Effector memory CD4-positive, alpha-beta T cell (primary cell): Measurements from ENCODE around the gene GRK5.
A peak's percentile ranks its signal among the peaks of the same experiment; 100 is the strongest.

Experiments used
- DNase-seq, 3 donors: peaks; one replicate each; pipeline ENCODE4 v3.0.0-alpha.2; 2020
- H3K27ac ChIP-seq: 2 replicates; pipeline ENCODE4 v1.7.0; 2013; ENCODE audit warnings: mild to moderate bottlenecking, low read length, moderate library complexity; ENCODE audit not compliant: insufficient read depth, poor library complexity, severe bottlenecking
- H3K27me3 ChIP-seq: replicated peaks from 2 replicates; pipeline ENCODE4 v1.7.0; 2013; ENCODE audit warnings: mild to moderate bottlenecking, low read length; ENCODE audit not compliant: insufficient read depth, control insufficient read depth, poor library complexity, severe bottlenecking
- H3K36me3 ChIP-seq: 2 replicates; pipeline ENCODE4 v1.7.0; 2013; ENCODE audit warnings: mild to moderate bottlenecking, low read length, moderate library complexity; ENCODE audit not compliant: control insufficient read depth, insufficient read depth
- H3K4me1 ChIP-seq: 2 replicates; pipeline ENCODE4 v1.7.0; 2013; ENCODE audit warnings: low read length, mild to moderate bottlenecking; ENCODE audit not compliant: control insufficient read depth, insufficient read depth, poor library complexity, severe bottlenecking
- H3K4me3 ChIP-seq: 2 replicates; pipeline ENCODE4 v1.7.0; 2013; ENCODE audit warnings: low read length, low read depth, mild to moderate bottlenecking; ENCODE audit not compliant: insufficient read depth, poor library complexity, severe bottlenecking
- H3K9me3 ChIP-seq: 2 replicates; pipeline ENCODE4 v1.7.0; 2013; ENCODE audit warnings: mild to moderate bottlenecking, low read length, moderate library complexity; ENCODE audit not compliant: control insufficient read depth

Gene GRK5

DNA sequence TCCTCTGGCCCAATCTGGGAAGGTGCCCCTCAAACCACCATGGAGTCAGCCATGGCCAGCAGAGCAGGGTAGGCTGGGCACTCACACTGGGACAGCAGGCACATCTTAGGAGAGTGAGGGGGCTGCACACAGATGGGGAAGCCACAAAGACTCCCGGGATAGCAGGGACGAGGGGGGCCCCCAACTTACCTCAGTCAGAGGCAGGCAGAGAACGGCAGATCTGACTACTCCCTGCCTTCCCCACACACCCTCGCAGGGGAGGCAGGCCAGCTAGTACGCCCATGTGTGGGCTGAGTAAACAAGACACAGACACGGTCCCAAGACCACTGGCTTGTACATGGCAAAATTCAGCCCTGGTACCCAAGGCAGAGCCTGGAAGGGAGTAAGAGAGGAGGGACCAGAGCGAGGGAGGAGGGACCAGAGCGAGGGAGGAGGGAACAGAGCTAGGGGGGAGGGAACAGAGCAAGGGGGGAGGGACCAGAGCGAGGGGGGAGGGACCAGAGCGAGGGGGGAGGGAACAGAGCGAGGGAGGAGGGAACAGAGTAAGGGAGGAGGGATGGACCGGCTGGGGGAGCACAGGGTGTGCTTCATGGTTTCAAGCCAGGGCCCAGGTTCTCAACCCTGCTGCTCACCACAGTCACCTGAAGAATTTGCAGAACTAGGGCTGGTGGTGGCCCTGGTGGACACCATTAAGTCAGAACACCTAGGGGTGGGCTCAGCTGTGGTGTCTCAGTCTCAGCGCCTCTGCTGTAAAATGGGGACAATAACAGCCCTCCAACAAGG is 261.4 kb downstream of the GRK5 start:
- H3K4me1 ChIP-seq: peaks cover 9% of the 10 kb centered on the region
- no peak overlapping the region for H3K27ac ChIP-seq
- H3K4me3 ChIP-seq: no peak overlapping the region
- H3K27me3 ChIP-seq: no peaks in the 10 kb centered on the region
- H3K36me3 ChIP-seq: no peaks in the 10 kb centered on the region
- no peaks in the 10 kb centered on the region for H3K9me3 ChIP-seq
- DNase-seq: no peak

DNA sequence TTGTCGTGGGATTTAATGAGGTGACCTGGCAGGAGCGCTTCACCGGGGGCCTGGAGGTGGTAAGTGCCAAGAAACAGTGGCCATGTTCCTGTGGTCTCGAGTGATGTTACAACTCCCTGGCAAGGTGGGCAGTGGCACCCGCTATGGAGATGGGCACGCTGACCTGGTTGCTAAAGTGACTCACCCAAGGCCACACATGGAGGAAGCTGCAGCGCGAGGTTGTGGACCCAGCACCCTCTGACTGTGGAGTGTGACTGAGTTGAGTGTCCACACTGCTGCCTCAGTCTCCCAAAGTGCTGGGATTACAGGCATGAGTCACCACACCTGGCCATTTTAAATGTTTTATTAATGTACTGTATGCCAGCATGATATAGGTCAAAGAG is 261.9 kb downstream of the GRK5 start:
- H3K4me3 ChIP-seq: no peak overlapping the region
- no peaks in the 10 kb centered on the region for H3K36me3 ChIP-seq
- no peak for DNase-seq
- no peaks in the 10 kb centered on the region for H3K9me3 ChIP-seq
- peaks cover 9% of the 10 kb centered on the region for H3K4me1 ChIP-seq
- no peaks in the 10 kb centered on the region for H3K27me3 ChIP-seq
- H3K27ac ChIP-seq: no peak overlapping the region

DNA sequence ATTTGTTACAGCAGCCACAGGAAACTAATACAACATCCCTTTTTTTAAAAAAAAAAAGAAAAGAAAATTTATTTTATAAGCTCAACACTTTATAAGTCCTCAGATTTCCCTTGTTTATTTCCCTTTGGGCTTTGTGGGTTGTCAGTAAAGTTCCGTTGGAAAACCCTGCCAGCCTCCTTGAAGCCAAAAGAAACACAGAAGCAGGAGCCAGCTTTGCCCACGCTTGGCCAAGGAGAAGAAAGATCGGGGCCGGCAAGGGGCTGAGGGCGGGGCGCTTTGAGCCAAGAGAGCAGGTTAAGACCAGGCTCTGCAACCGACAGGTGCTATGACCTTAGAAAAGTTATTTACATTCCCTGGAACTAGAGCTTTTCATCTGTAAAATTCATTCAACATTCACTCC is 262.5 kb downstream of the GRK5 start:
- H3K27me3 ChIP-seq: no peaks in the 10 kb centered on the region
- no peak for DNase-seq
- peaks cover 9% of the 10 kb centered on the region for H3K4me1 ChIP-seq
- no peak overlapping the region for H3K4me3 ChIP-seq
- no peaks in the 10 kb centered on the region for H3K9me3 ChIP-seq
- no peaks in the 10 kb centered on the region for H3K36me3 ChIP-seq
- no peak overlapping the region for H3K27ac ChIP-seq

DNA sequence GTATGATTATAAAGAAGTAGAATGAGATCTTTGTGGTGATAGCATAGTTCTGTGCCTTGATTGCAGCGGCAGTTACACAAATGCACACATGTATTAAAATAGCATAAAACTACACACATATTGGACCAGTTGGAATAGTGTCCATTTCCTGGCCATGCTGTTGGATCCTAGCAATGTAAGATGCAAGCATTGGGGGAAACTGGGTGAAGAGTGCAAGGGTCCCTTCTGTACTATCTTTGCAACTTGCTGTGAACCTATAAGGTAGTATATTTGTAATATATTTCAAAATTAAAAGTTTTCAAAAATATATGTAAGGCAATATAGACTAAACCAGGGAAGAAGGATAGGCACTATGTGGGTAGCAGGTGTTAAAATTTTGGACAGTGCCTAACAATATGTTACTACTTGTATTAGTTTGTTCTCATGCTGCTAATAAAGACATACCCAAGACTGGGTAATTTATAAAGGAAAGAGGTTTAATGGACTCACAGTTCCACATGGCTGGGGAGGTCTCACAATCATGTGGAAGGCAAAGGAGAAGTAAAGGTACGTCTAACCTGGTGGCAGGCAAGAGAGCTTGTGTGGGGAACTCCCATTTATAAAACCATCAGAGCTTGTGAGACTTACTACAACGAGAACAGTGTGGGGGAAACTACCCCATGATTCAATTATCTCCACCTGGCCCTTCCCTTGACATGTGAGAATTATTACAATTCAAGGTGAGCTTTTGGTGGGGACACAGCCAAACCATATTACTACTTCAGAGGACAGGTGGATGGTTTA is 263.7 kb downstream of the GRK5 start:
- Histone ChIP-seq H3K27ac (no peak overlapping the region), H3K9me3 (no peaks in the 10 kb centered on the region), H3K4me3 (no peak overlapping the region), H3K36me3 (no peaks in the 10 kb centered on the region), H3K27me3 (no peaks in the 10 kb centered on the region), H3K4me1 (peaks cover 7% of the 10 kb centered on the region)
- DNase-seq: no peak

DNA sequence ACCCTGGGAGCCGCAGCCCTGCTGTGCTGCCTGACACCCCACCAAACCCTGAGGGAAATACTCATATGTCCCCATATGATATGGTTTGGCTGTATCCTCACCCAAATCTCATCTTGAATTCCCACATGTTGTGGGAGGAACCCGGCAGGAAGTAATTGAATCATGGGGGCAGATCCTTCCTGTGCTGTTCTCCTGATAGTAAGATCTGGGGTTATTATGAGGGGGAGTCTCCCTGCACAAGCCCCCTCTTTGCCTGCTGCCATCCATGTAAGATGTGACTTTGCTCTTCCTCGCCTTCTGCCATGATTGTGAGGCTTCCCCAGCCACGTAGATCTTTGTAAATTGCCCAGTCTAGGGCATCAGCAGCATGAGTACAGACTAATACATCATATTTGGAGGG is 266.4 kb downstream of the GRK5 start:
- no peak for DNase-seq
- H3K27me3 ChIP-seq: no peaks in the 10 kb centered on the region
- no peak overlapping the region for H3K4me3 ChIP-seq
- no peaks in the 10 kb centered on the region for H3K36me3 ChIP-seq
- H3K4me1 ChIP-seq: peaks cover 16% of the 10 kb centered on the region
- no peak overlapping the region for H3K27ac ChIP-seq
- no peaks in the 10 kb centered on the region for H3K9me3 ChIP-seq

DNA sequence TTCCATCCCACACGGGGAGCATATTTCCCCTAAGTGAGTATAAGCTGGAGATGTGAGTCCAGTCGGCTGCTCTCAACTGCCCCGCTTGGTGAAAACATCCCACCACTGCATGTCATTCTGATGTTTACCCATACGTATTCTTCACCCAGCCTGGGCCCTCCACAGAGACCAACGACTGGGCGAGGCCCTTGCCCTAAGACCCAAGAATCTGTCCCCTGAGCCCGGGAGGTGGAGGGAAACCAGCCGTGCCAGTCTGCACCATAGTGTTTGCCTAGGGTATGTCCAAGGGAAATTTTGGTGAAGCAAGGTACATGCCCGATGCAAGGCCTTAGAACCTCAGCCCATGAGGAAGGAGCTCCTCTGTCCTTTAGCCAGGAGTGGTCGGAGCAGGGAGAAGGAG is 267.2 kb downstream of the GRK5 start:
- Histone ChIP-seq H3K4me3 (no peak overlapping the region), H3K36me3 (no peaks in the 10 kb centered on the region), H3K9me3 (no peaks in the 10 kb centered on the region), H3K27me3 (no peaks in the 10 kb centered on the region), H3K27ac (no peak overlapping the region), H3K4me1 (peaks cover 20% of the 10 kb centered on the region)
- no peak for DNase-seq

DNA sequence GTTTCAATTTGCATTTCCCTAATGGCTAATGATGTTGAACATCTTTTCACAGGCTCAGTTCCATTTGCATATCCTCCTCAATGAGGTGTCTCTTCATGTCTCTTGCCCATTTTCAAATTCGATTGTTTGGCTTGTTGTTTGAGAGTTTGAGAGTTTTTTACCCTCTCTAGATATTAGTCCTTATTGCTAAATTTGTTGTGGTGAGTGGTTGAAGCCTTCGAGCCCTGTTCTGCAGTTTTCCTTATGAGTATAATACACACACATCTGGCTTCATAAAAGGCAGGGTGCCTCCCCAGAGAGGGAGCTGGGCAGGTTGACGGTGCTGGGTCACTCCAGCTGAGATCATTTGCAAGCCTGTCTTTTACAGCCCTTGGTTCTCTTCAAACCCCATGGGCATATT is 270.1 kb downstream of the GRK5 start:
- H3K4me3 ChIP-seq: no peak overlapping the region
- no peaks in the 10 kb centered on the region for H3K9me3 ChIP-seq
- peaks cover 20% of the 10 kb centered on the region for H3K4me1 ChIP-seq
- no peaks in the 10 kb centered on the region for H3K27me3 ChIP-seq
- no peak for DNase-seq
- no peaks in the 10 kb centered on the region for H3K36me3 ChIP-seq
- H3K27ac ChIP-seq: no peak overlapping the region

DNA sequence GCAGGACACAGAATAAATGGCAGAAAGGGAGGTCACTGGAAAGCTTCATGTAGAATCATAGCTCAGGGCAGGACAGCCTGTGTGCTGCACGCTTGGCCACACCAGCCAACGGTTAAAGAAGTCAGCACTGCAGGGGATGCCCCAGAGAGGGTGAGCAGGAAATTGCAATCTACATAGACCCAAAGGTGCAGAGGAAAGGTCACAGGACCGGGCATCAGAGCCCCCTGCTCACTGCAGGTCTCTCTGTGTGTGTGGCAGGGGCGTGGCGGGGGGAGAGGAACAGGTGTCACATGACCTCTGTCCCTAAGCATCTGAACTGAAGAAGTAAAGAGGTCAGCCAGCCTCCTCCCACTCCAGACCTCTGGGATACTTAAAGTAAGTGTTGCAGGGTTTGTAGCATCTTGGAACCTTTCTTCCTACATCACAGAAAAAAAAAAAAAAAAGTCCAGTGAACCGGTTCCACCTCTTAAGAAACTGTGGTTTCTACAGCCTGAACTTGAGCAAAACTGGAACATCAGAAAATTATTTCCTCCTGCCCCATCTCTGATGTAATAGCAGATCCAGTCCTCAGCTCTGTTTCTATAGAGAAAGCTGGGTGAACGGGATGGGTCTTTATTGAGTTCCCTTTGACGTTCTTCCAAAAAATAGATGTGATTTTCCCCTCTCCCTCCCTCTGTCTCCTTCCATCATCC is 270.9 kb downstream of the GRK5 start:
- DNase-seq: no peak
- H3K27me3 ChIP-seq: no peaks in the 10 kb centered on the region
- H3K9me3 ChIP-seq: no peaks in the 10 kb centered on the region
- H3K4me3 ChIP-seq: peak overlapping the region; percentile 4
- peaks cover 20% of the 10 kb centered on the region for H3K4me1 ChIP-seq
- no peaks in the 10 kb centered on the region for H3K36me3 ChIP-seq
- H3K27ac ChIP-seq: peak overlapping the region; percentile 37

DNA sequence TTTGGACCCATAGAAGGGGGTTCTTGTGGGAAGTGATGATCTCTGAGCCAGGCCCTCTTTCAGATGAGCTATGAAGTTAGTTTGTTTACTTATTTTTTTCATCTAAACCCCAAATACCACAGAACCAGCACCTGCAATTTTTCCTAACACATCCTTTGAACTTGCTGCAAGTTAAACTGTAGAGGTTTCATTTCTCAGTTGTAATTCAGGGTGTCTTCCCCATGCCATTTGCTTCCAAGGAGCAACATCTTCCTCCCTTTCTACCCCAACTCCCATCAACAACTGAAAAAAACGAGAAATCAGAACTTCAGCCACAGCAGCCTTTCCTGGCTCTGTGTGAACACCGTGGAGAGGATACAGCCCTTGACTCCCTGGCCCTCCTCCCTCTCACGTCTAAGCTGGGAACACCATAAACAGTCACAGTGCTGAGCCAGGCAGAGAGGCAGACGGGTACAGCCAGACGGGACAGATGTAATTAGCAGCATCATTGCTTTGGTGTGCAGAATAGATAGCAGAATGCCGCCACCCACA is 271.5 kb downstream of the GRK5 start:
- no peaks in the 10 kb centered on the region for H3K9me3 ChIP-seq
- peak overlapping the region; percentile 37 for H3K27ac ChIP-seq
- peaks cover 20% of the 10 kb centered on the region for H3K4me1 ChIP-seq
- DNase-seq: no peak
- no peaks in the 10 kb centered on the region for H3K36me3 ChIP-seq
- H3K4me3 ChIP-seq: peak overlapping the region; percentile 4
- H3K27me3 ChIP-seq: no peaks in the 10 kb centered on the region

DNA sequence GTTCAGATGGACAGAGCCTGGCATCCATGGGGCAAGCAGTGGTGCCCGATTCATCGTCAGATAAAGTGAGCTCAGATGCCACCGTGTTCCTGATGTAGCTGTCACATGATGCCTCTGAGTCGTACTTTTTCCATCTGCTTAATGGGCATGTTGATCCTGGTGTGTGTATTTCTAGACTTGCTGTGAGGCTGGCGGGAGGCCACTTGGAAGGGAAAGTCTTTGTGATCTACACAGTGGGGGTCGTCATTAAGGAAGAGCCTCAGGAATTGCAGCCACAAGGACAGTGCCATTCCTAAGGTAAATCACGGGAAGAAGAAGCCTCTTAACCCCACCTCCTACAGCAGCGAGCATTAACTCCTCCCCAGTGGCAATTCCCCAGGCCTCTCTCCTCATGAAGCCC is 272.2 kb downstream of the GRK5 start:
- Histone ChIP-seq H3K36me3 (no peaks in the 10 kb centered on the region), H3K9me3 (no peaks in the 10 kb centered on the region), H3K27ac (no peak overlapping the region), H3K27me3 (no peaks in the 10 kb centered on the region), H3K4me1 (peaks cover 20% of the 10 kb centered on the region), H3K4me3 (no peak overlapping the region)
- DNase-seq: no peak
